Ishikawa (cell line): Measurements from ENCODE around the gene KIR3DL3.

Source experiments
- CEBPB ChIP-seq: IDR thresholded peaks from 2 replicates; pipeline ENCODE4 v1.6.1; 2012
- EP300 ChIP-seq: IDR thresholded peaks from 2 replicates; pipeline ENCODE4 v1.6.1; 2012; ENCODE audit warnings: borderline replicate concordance
- FOXM1 ChIP-seq: IDR thresholded peaks from 2 replicates; pipeline ENCODE4 v1.6.1; 2012; ENCODE audit warnings: low read depth, borderline replicate concordance
- MAX ChIP-seq: IDR thresholded peaks from 2 replicates; pipeline ENCODE4 v1.6.1; 2012
- RAD21 ChIP-seq: IDR thresholded peaks from 2 replicates; pipeline ENCODE4 v1.6.1; 2012; ENCODE audit warnings: low read depth
- TEAD4 ChIP-seq: IDR thresholded peaks from 2 replicates; pipeline ENCODE4 v1.6.1; 2012

- TF ChIP-seq MAX, result no peak
- no peak for TF ChIP-seq FOXM1
- no peak for TF ChIP-seq EP300
- no peak for TF ChIP-seq RAD21
- TF ChIP-seq TEAD4, result no peak
- no peak for TF ChIP-seq CEBPB
Observed at GRCh38 chr19:54704928-54705327, 19.3 kb upstream of the KIR3DL3 start.
